Measurements from ENCODE around the gene PLEKHB2. TPM values are rescaled to one million over a fixed set of nuclear protein-coding genes. Genes with fewer than 3 reads are reported as not detected.
A peak's percentile ranks its signal among the peaks of the same experiment; 100 is the strongest.

The PLEKHB2 gene
- total and polyA plus RNA-seq, 9 of the 15 experiments (the other 6 are each of a cell fraction or from before 2014, with no cell fraction given), result 41.3 to 71.5 (median 50.2) TPM

GRCh38 chr2:131105156-131105949, at the start of gene PLEKHB2 (continued):
- no peak for TF ChIP-seq HNRNPLL (IDR thresholded peaks at IDR 0.05; ENCODE audit: low read depth, low read length, poor library complexity, severe bottlenecking)
- TF ChIP-seq MEIS2 (IDR thresholded peaks at IDR 0.05; ENCODE audit: partially characterized antibody), result peak; percentile 84
- no peak for TF ChIP-seq ZBTB5 (IDR thresholded peaks at IDR 0.05)
- no peak for TF ChIP-seq ARNT (IDR thresholded peaks at IDR 0.05)
- peak; percentile 23; the same call in 1 of the 2 replicates for TF ChIP-seq ZNF511 (CRISPR knock-in tag; IDR thresholded peaks at IDR 0.05)
- TF ChIP-seq ZNF518B (CRISPR knock-in tag; IDR thresholded peaks at IDR 0.05), result no peak
- no peak for TF ChIP-seq ZNF140 (CRISPR knock-in tag; IDR thresholded peaks at IDR 0.05)
- no peak for TF ChIP-seq GTF2B (IDR thresholded peaks at IDR 0.05; ENCODE audit: extremely low read depth, insufficient read length)
- TF ChIP-seq PCBP2 (IDR thresholded peaks at IDR 0.05; ENCODE audit: low read depth, low read length, poor library complexity, severe bottlenecking), result no peak
- TF ChIP-seq MAFF (IDR thresholded peaks at IDR 0.05; ENCODE audit: low read length), result no peak
- peak in 1 of 2 experiments; percentile 66; a peak in 2 of 4 replicates for TF ChIP-seq MNT (conservative IDR thresholded peaks at IDR 0.05)
- no peak for TF ChIP-seq ZKSCAN3 (CRISPR knock-in tag; IDR thresholded peaks at IDR 0.05)
- no peak; the same call in 1 of the 2 replicates for TF ChIP-seq MAX (CRISPR knock-in tag; IDR thresholded peaks at IDR 0.05)
- TF ChIP-seq ZNF644 (tag; IDR thresholded peaks at IDR 0.05; ENCODE audit: low read depth), result no peak
- TF ChIP-seq NKRF (IDR thresholded peaks at IDR 0.05; ENCODE audit: borderline replicate concordance), result peak; percentile 72
